Stimulated activated CD8-positive, alpha-beta memory T cell treated with anti-CD3 and anti-CD28 coated beads, Interleukin-15, amount 100 ng/mL, for 4 hours (primary cell): Measurements from ENCODE around the gene SMYD1.
"Not testable (repeated sequence)": the region's sequence is repeated elsewhere in the genome, so short reads cannot be mapped to it uniquely, and the experiment has no call there.

ENCODE experiments used
- DNase-seq, 2 donors: peaks; one replicate each; pipeline ENCODE4 v3.0.0-alpha.2; 2020; ENCODE audit warnings: low read depth in 2 of 2

The SMYD1 gene

DNA sequence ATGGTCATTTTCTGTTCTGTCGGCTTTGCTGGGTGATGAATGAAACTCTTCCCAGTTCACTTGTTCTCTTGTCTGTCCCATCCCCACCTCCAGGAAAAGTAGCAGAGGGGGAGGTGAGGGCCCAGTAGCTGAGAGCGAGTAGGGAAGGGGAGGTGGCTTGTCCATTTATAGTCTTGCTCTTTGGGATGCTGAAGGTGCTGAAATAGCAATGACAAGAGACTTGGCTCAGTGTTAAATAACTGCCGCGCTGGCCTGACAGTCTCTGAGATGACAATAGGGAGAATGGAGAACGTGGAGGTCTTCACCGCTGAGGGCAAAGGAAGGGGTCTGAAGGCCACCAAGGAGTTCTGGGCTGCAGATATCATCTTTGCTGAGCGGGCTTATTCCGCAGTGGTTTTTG lies at the start of gene SMYD1:
SMYD1 (plus strand) TSS at position 228 of the 400 bp plus-strand sequence; CDS start at position 268, 40 bp downstream.
- DNase-seq, result no peak

DNA sequence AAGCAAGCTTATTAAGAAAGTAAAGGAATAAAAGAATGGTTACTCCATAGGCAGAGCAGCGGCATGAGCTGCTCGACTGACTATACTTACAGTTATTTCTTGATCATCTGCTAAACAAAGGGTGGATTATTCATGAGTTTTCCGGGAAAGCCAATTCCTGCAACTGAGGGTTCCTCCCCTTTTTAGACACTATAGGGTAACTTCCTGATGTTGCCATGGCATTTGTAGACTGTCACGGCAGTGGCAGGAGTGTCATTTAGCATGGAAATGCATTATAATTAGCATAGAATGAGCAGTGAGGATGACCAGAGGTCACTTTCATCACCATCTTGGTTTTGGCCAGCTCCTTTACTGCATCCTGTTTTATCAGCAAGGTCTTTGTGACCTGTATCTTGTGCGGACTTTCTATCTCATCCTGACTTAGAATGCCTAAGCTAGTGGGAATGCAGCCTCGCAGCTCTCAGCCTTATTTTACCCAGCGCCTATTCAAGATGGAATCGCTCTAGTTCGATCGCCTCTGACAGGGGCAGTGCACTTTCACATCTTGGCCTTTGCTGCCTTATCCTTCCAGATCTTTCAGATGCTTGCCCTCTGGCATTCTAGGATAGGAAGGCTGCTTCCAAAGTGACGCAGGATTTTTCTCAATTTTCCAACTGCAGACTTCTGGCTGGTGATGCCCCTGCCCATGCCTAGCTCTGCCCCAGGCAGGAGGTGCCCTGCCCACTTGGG lies 49.4 kb upstream of the SMYD1 start:
- DNase-seq, result not testable (repeated sequence)

DNA sequence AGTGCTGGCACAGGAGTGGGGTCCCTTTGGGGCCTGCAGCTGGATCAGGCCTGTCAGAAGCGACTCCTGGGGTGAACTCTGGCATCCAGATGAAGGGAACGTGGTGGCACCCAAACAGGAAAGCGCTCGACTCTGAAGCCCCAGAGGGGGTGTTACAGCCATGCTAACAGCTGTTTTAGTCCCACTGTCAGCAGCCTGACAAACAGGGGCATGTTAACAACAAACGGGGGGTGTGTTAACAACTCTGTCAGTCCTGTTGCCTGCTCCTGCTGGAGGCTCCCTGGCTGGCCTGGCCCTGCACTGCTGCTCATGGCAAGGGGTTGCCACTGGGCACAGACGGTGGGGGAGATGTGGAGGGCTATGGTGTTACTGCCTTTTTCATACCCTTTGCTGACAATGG lies 48.7 kb upstream of the SMYD1 start:
- DNase-seq, result no peak

DNA sequence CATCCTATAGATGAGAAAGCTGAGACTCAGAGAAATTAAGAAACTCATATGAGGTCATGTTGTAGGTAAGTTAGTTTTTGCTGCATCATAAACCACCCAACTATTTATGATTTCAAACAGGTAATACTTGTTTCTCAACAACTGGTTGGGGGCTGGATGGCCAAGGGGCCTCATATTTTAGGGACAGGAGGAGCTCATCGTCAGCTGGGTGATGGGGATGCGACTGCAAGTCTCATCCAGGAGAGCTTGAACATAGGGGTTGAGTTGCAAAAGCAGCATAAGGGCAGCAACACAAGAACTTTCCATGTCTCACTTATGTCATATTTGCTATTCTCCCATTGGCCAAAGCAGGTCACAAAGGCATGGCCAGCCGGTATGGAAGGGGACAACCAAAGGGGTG lies 47.6 kb upstream of the SMYD1 start:
- DNase-seq, result no peak

DNA sequence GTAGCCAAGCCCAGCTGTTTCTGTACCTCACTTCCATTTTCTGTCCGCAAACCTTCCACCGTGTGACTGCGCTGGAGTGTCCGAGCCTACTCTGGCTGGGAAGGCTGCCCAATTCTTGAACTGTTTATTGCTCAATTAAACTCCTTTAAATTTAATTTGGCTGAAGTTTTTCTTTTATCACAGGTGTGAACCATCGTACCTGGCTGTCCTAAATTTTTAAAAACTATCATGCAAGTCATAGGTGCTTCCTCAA lies 45.0 kb upstream of the SMYD1 start:
- no peak for DNase-seq

DNA sequence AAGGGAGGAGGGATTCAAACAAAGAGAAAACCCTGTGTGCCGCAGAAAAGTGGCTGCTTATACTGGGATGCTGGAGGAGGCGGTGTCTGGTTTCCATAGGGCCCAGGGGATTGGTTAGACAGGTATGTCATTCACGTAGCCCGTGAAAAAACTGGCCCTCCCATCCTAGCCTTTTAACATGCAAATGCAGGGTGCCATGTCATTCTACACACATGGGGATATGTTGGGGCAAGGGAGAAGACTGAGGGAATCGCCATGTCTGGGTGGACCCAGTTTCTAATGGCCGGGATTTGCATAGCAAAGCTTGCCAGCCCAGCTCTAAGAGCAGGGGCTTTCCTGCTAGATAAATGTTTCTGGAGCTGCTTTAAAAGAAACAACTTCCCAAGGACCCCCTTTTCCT lies 43.1 kb upstream of the SMYD1 start:
- no peak for DNase-seq

DNA sequence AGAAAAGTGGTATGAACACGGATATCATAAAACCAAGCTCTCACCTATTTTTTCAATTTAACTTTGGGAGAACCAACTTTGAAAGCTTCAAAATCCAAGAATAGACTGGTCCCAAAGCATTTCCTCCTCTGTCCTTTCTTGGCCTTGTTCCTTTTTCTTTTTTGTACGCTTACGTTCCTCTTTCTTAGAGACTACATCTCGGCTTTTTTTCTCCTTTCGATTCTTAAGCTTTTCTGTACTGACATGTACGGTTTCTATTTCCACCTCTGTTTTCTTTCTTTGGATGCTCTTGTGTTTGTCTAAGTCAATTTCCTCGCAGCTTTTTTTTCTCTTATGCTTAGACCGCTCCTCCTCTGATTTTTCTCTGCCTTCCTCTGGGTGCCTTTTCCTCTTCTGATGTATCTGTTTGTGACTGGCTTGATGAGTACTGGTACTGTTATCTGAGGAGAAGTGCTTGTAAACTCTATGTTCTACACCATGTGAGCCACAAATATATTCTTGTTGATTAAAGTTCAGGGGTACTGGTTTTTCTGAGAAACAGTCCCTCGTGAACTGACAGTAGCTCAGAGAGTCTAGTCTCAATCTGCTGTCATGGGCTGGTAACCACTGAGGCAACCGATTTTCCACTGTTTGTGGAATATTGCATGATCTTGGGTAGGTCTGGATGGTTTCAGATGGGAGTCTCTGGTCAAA lies 39.8 kb upstream of the SMYD1 start:
- no peak for DNase-seq

DNA sequence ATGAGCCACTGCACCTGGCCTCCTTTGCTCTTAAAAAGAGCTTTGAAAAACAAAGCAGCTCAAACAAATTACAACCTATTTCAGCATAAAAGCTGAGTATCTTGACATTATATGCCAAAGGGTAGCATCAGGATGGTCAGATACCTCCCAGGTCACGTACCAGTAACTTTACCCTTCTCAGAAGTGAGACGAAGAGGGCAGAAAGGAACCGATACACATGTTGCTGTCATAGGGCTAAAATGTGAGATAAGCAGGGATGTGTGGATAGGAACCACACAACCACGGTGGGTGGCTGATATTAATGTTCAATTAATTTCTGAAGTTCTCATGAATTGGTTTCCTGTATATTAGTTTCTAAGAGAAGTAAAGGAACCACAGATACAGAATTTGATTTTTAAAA lies 38.7 kb upstream of the SMYD1 start:
- no peak for DNase-seq

DNA sequence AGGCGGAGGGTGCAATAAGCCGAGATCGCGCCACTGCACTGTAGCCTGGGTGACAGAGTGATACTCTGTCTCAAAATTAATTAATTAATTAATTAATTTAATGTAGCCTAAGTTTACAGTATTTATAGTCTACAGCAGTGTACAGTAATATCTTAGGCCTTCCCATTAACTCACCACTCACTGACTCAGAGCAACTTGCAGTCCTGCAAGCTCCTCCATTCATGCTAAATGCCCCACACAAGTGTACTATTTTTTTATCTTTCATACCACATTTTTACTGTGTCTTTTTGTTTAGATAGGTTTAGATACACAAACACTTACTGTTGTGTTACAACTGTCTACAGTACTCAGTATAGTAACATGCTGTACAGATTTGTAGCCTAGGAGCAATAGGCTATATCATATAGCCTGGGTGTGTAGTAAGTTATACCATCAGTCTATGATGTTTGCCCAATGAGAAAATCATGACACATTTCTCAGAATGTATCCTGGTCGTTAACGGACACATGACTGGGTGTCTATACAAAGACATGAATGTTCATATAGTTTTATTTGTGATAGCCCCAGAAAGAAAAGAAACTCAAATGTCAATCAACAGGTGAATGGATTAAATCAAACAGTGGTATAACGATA lies 35.4 kb upstream of the SMYD1 start:
- no peak for DNase-seq

DNA sequence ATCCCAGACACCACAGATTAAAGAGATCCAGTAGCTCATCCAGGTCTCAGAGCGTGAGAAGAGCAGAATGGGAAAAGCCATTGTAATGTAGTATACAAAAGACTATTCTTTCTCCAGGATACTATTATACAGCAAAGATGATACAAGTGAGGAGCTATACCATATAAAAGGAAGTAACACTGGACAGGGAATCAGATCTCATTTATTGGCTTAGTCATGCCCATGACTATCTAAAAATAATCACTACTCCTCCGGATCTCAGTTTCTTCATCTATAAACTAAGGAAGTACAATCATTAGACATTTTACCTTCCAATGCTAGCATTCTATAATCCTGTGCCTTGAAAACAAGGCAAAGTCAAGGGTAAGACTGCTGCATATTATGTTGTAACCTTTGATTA lies 31.4 kb upstream of the SMYD1 start:
- DNase-seq, result no peak

DNA sequence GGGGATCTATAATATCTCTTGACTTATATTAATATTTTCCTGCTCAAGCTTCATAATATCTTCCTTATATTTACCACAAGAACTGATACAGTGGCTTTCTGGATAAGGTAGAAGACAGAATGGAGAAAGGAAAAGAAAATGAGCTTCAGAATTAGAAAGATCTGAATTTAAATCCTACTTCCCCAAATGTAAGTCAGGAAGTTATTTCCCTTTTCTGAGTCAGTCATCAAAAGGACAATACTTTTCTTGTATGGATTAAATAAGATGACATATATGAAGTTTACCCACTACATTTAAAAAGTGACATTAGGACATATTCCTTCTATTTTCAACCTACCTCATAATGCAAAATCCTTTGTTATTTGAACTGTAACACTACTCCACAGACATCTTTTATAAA lies 31.0 kb upstream of the SMYD1 start:
- DNase-seq, result no peak

DNA sequence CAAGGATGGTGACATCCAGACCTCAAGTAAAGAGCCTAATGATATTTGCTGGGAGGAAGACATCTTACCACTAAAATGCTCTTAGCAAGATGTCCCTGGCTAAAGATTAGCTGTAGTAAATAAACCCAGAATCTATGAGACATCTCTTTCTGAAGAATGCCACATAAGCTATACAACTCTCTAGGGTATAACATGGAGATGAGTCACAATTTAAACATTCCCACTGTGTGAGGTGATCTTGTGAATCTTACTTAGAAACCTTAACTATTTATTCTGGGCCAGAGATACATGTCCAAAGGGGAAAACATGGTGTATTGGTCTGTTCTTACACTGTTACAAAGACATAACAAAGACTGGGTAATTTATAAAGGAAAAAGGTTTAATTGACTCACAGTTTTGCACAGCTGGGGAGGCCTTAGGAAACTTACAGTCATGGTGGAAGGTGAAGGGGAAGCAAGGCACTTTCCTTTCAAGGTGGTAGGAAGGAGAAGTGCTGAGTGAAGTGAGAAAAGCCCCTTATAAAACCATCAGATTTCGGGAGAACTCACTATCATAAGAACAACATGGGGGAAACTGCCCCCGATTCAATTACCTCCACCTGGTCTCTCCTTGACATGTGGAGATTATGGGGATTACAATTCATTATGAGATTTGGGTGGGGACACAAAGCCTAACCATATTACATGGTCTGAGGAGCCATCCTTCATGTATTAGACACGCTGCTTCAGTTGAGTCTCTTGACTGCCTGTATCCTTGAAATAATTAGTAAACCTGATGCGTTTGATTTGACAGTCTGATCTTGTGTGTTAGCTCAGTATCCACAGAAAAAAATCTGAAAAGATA lies 29.1 kb upstream of the SMYD1 start:
- no peak for DNase-seq

DNA sequence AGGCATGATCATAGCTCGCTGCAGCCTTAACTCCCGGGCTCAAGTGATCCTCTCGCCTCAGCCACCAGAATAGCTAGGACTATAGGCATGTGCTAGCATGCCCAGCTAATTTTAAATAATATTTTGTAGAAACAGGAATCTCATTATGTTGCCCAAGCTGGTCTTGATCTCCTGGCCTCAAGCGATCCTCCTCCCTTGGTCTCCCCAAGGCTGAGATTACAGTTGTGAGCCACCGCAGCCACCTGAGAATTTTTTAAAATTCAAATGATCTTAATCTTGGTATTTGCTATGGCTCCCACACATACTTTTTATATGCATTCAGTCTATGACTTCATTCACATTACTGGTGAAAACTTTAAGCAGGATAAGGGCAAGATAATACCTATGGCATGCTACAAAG lies 25.1 kb upstream of the SMYD1 start:
- DNase-seq, result no peak

DNA sequence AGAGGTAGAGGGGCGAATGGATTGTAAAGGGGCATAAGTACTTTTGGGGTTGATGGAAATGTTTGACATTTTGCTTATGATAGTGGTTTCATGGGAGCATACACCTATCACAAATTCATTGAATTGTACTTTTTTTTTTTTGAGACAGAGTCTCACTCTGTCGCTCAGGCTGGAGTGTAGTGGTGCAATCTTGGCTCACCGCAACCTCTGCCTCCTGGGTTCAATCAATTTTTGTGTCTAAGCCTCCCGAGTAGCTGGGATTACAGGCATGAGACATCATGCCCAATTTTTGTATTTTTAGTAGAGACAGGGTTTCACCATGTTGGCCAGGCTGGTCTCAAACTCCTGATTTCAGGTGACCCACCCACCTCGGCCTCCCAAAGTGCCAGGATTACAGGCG lies 22.1 kb upstream of the SMYD1 start:
- not testable (repeated sequence) for DNase-seq

DNA sequence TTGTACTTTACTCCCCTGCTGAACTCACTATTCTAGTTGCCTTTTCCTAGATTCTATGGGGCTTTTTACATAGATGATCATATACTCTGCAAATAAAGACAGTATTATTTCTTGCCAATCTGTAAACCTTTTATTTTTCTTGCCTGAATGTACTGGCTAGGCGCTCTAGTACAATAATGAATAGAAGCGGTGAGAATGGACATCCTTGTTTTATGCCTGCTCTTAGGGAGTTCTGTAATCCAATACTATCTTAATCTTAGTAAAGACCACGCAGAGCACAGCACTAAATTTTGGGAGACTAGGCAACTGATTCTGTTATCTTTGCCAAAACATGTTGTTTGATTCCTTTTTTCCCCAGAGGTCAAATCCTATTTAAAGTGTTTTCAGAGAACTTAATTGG lies 19.1 kb upstream of the SMYD1 start:
- no peak for DNase-seq

DNA sequence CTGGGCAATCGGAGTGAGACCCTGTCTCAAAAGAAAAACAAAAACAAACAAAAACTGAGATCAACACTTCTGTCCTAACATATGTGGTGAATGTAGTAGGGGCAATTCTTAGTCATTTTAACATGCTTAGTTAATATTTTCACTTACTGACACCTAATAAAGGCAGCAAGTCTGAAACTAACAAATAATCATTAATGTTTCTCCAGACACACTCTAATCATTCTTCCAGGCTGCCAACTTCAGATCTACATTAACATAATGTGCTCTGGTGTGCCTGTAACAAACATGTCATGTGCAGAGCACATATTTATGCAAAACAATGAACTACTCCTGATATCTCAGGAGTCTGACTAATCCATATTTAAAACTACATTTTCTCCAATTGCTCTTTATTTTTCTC lies 18.0 kb upstream of the SMYD1 start:
- DNase-seq, result no peak

DNA sequence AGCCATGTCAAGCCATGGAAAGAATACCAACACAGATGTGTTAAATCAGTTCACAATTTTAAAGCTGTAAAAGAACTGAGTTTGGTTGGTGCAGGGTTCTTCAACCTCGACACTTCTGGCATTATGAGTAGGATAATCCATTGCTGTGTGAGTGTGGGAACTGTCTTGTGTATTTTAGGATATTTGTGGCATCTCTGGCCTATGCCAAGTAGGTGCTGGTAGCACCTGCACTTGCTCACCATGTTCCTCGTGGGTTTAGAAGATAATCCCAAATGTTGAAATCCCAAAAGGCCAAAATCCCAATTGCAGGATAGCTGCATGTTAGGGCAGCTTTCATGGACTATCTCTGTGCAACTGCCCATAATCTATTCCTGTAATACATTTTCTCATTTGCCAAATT lies 15.8 kb upstream of the SMYD1 start:
- no peak for DNase-seq

DNA sequence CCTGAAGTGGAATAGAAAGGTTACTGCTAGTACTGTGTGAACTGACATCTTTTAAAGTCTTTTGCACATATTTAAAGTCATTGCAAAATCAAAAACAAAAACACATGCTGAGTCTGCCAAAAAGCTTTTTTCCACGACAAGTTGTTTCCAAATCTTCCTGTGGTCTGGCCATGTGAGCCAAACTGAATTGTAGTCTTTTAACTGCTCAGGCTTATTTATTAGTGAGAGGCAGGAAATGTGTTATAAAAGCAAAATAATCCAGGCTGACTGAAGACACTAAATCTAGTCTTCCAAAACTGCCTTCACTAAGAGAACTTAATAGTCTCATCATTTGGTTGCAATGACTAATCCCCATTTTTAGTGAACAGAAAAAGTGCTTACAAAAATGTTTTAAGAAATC lies 14.3 kb upstream of the SMYD1 start:
- DNase-seq, result no peak

DNA sequence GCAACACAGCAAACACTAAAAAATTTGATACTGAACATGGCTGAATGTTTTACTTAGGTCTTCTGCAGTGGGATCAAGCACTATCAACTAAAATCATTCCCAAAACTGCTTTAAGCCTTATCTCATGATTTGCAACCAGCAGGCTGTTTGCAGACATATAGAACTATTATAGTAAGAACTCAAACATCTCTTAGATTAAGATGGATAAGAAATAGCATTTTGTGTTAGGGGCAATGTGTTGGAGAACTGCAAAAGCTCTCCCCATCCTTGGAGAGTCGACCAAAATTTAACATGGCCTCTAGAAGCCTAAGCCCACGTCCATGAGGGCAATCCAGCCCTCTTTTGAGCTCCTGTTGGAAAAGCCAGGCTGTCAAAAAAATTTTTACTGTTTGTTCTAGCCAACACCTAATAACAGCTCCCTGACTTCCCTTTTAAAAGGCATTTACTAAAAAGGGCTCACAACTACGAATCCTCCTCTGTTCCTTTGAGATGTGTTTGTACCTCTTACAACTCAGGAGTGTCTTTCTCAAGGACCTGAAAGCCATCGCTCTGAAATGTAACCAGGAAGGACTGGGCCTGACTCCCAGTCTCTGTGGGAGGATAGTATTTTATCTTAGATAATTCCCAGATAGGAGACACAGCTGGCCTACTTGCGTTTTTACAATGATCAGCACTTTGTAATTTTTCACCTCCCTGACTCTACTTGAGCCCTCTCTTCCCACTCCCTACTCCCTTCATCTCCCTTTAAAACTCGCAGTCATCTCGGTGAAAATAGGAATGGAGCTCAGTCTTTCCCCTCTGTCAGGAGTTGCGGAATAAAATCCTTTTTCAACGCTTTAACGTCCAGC lies 13.5 kb upstream of the SMYD1 start:
- no peak for DNase-seq

DNA sequence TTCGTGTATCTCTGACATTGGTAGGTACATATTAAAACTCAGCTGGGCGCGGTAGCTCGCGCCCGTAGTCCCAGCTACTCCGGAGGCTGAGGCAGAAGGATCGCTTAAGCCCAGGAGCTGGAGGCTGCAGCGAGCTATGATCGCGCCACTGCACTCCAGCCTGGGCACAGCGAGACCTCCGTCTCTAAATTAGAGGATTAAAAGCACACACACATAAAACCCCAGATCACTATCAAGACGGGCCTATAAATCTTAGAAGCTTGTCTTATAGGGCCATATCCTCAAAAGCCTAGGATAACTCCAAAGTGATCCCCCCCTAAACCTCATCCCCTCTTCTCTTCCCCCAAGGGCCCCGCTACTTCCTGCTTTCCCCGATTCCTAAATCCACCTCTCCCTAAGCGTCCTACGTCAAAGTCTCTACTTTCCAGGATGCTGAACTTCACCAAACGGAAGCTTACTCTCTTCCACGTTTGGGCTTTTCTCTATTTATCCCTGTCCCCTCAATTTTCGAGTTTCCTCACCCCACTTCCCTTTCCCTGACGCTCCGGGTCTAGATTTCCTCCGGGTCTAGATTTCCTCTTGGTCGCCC lies 12.7 kb upstream of the SMYD1 start:
- DNase-seq, result no peak
